Muscle layer of duodenum (tissue), 2 donors: ENCODE data around the gene HUNK.
A peak's percentile ranks its signal among the peaks of the same experiment; 100 is the strongest.
"Not testable (repeated sequence)": the region's sequence is repeated elsewhere in the genome, so short reads cannot be mapped to it uniquely, and the experiment has no call there.

Experiments
- H3K27ac ChIP-seq: one replicate; pipeline ENCODE4 v1.7.0; 2013; ENCODE audit warnings: mild to moderate bottlenecking, low read length
- H3K27me3 ChIP-seq: one replicate; pipeline ENCODE4 v1.7.0; 2013; ENCODE audit warnings: low read depth, mild to moderate bottlenecking, control low read depth, low read length
- H3K36me3 ChIP-seq, 2 donors: one replicate each; pipeline ENCODE4 v1.7.0; 2013; ENCODE audit warnings: low read length in 2 of 2, control low read depth in 1 of 2, mild to moderate bottlenecking in 1 of 2; ENCODE audit not compliant: insufficient read depth in 2 of 2, control insufficient read depth in 1 of 2
- H3K4me1 ChIP-seq, 2 donors: one replicate each; pipeline ENCODE4 v1.7.0; 2013; ENCODE audit warnings: low read length in 2 of 2, mild to moderate bottlenecking in 2 of 2, control low read depth in 1 of 2, moderate library complexity in 1 of 2; ENCODE audit not compliant: insufficient read depth in 2 of 2, control insufficient read depth in 1 of 2
- H3K4me3 ChIP-seq, 2 donors: one replicate each; pipeline ENCODE4 v1.7.0; 2013; ENCODE audit warnings: low read length in 2 of 2, low read depth in 1 of 2, mild to moderate bottlenecking in 1 of 2
- H3K9me3 ChIP-seq, 2 donors: one replicate each; pipeline ENCODE4 v1.7.0; 2013; ENCODE audit warnings: low read length in 2 of 2, control low read depth in 1 of 2, mild to moderate bottlenecking in 1 of 2; ENCODE audit not compliant: control insufficient read depth in 1 of 2
- donor health status: healthy.

The HUNK gene

DNA sequence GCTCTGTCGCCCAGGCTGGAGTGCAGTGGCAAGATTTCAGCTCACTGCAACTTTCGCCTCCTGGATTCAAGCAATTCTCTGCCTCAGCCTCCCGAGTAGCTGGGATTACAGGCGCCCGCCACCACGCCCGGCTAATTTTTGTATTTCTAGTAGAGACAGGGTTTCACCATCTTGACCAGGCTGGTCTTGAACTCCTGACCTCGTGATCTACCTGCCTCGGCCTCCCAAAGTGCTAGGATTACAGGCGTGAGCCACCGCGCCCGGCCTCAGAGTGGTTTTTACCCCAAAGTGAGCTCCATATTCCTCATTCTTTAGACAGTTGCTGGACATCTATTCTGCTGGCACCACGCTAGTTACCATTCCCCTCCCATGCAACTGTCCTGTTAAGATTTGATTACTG, 1.4 kb upstream of the HUNK start:
- H3K36me3 ChIP-seq, H3K4me3 ChIP-seq, H3K27me3 ChIP-seq, H3K27ac ChIP-seq, H3K9me3 ChIP-seq: not testable (repeated sequence)
- peaks cover 0 to 23% of the 10 kb centered on the region in 2 donors for H3K4me1 ChIP-seq

DNA sequence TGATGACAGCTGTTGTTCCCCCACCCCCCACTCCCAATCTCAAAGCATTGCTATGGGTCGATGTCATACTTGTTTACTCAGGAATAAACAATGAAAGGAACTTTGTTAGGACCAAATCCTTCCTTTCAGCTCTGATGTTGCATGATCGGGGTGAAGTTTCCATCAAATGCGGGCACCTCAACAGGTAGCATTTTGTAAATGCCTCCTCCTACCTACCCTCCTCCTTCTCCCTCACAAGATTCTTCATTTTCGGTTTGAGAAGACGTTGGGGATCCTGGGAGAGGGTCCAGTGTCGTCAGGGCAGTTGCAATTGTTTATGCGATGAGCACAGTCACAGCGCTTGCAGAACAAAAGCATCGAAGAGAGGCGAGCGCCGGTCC, 758 bp upstream of the HUNK start:
- Histone ChIP-seq H3K27me3 (peaks cover 4% of the 10 kb centered on the region), H3K4me3 (peak overlapping the region; percentile 52 to 80), H3K36me3 (no peaks in the 10 kb centered on the region), H3K4me1 (peaks cover 0 to 22% of the 10 kb centered on the region in 2 donors), H3K9me3 (no peaks in the 10 kb centered on the region), H3K27ac (no peak overlapping the region)

DNA sequence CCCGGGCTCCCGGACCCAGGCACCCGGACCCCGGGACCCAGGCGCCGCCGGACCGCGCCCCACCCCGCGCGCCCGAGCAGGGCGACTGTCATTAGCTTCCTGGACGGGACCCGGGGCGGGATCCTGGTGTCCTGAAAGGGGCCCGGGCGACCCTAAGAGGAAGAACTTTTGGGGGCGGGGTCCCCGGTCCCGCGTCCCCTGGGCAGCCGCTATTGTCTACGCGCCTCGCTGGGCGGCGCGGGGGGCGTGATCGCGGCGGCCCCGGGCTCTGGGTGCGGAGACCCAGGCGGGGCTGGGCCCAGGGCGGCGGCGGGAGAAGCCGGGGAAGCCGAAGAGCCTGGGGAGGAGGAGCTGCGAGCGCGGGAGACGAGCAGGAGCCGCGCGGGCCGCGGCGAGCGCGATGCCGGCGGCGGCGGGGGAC, 465 bp downstream of the HUNK start:
- no peak overlapping the region for H3K27ac ChIP-seq
- H3K9me3 ChIP-seq, result no peaks in the 10 kb centered on the region
- peaks cover 4% of the 10 kb centered on the region for H3K27me3 ChIP-seq
- H3K4me3 ChIP-seq, result peak overlapping the region in 1 of 2 donors; percentile 80
- no peaks in the 10 kb centered on the region for H3K36me3 ChIP-seq
- peaks cover 0 to 22% of the 10 kb centered on the region in 2 donors for H3K4me1 ChIP-seq

DNA sequence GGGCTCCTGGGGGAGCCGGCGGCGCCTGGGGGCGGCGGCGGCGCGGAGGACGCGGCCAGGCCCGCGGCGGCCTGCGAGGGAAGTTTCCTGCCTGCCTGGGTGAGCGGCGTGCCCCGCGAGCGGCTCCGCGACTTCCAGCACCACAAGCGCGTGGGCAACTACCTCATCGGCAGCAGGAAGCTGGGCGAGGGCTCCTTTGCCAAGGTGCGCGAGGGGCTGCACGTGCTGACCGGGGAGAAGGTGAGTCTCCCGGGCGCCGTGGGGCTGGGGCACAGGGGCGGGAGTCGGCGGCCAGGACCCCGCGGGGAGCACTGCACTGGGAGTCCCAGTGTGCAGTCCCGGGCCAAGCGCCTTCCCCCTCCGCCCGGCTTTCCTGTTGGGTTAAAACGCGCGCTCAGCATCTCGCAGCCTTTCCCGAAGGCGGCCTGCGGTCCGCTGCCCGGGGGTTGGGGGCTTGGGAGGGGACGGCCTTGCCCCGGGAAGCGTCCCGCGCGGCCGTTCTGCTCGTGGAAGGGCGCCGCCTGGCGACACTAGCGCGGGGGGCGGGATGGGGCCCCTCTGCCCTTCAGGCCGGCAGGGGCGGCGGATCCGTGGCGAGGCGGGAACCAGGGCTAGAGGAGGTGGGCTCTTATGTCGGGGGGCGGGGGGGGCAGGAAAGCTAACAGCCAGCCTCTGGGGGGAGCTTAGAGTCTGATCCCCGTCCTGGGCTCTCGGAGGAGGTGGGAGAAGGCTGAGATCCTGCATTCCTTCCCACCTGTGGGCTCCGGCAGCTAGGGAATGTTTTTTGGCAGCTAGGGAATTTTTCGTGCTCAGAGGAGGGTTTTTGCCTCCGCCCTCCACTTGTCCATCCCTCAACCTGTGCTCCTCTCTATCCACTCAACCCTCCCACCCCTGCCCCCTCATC, 1.1 kb downstream of the HUNK start:
- Histone ChIP-seq H3K4me3 (peak overlapping the region; percentile 30 to 80), H3K27ac (no peak overlapping the region), H3K36me3 (no peaks in the 10 kb centered on the region), H3K27me3 (peaks cover 4% of the 10 kb centered on the region), H3K4me1 (peaks cover 0 to 22% of the 10 kb centered on the region in 2 donors), H3K9me3 (no peaks in the 10 kb centered on the region)

DNA sequence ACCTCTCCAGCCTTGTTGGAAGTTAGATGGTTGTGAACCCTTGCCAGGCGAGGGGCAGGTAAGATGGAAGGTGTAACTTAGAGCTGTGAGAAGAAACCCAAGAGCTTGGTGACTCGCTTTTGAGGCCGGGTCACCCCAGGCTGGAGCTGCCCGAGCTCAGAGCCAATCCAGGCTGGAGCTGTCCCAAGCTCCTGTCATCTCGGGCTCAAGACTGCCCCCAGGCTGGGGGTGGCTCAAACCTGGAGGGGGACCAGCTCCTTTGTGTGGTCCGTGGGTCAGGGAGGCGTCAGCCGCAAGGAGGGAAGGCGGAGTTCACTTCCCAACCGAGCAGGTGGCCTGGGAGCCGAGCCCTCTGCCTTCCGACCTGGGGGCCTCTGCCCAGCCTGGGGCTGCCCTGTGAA, 2.0 kb downstream of the HUNK start:
- Histone ChIP-seq H3K4me1 (peaks cover 0 to 22% of the 10 kb centered on the region in 2 donors), H3K27me3 (peaks cover 4% of the 10 kb centered on the region), H3K36me3 (no peaks in the 10 kb centered on the region), H3K9me3 (no peaks in the 10 kb centered on the region), H3K27ac (no peak overlapping the region), H3K4me3 (peak overlapping the region; percentile 30 to 80)

DNA sequence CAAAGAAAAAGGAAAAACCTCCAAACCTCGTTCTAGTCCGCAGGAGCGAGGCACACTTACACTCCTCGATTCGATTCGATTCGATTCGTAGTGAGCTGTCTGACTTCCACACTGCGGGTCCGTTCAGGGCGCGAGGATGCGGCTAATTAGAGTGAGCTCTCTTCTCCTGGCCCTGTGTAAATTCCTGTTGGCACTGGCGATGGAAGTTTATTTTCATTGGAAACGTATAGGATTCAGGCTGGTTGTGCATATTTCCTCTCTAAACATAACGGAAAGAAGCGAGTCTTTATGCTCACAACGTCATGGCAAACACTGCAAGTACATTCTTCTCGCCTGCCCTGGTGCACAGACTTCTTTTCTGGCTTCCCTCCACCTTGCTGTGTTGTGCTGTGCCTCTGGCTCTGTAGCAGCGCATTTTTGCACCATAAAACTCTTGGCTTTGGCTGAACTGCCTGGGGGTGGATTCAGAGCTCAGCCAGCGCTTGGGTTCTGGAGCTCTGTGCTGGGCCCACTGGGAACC, 2.7 kb downstream of the HUNK start:
- Histone ChIP-seq H3K9me3 (no peaks in the 10 kb centered on the region), H3K4me3 (peak overlapping the region in 1 of 2 donors; percentile 80), H3K36me3 (no peaks in the 10 kb centered on the region), H3K27ac (no peak overlapping the region), H3K27me3 (peaks cover 4% of the 10 kb centered on the region), H3K4me1 (peaks cover 0 to 22% of the 10 kb centered on the region in 2 donors)

DNA sequence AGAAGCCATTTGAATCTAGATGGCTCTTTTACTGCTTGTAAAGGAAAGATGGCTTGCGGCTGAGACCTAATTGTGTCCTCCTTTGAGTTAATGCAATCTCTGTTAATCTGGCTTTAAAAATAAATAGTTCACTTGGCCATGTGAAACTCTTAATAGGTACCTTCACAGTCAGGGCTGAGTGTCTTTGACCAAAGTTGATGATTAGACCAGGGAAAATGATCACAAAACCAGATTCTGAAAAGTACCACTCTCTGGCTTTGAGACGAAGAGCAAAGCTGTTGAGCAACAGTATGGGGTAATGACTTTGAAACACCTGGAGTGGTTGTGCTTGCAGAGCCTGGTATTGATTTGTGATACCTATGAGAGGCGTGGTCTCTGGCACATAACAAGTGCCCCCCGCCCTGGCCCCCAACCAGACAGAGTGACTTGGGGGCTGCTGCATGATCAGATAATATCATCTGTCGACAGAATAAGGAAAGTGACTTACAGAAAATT, 4.7 kb downstream of the HUNK start:
- Histone ChIP-seq H3K36me3 (no peaks in the 10 kb centered on the region), H3K27ac (no peak overlapping the region), H3K9me3 (no peaks in the 10 kb centered on the region)

DNA sequence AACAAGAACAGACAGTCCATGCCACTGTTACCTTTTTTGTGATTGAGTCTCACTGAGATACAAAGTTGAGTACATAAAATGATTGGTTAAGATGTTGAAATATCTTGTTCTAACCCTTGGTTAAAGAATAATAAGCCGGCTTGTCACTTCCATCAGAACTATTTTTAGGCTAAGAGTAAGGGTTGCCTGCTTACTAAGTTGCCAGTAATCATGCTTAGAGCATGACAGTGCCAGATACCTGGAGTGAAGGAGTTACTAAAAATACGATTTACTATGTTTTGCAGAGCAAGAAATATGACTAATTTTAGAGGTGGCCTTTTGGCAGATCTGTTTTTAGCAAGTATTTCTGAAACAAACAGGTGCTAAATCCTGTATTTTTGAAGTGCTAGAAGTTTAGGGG, 6.0 kb downstream of the HUNK start:
- Histone ChIP-seq H3K27ac (no peak overlapping the region), H3K4me1 (peaks cover 0 to 5% of the 10 kb centered on the region in 2 donors)

More for the DNA sequence above, 4.7 kb downstream of the HUNK start:
- H3K27me3 ChIP-seq, result peaks cover 4% of the 10 kb centered on the region
- H3K4me3 ChIP-seq, result no peak overlapping the region
- H3K4me1 ChIP-seq, result peaks cover 0 to 9% of the 10 kb centered on the region in 2 donors

DNA sequence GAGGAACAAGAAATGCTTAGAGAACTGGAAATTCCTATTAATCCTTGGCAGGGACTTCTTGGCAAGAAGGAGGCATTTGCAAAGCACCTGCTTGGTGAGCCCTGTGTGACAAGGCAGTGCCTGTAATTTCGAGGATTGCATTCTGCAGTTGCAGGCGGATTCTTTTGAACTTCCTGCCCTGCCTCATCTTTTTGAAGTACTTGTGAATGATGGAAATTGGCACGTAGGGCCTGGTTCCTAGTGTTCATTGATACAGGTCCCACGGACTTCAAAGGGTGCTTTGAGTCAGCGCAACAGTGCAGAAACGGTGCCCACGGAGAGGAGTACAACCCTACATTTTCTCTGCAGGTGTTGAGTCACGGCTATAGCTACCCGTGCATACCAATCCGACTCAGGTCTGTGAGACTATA, 6.4 kb downstream of the HUNK start:
- Histone ChIP-seq H3K36me3 (no peaks in the 10 kb centered on the region), H3K4me3 (no peak overlapping the region), H3K9me3 (no peaks in the 10 kb centered on the region), H3K27me3 (peaks cover 4% of the 10 kb centered on the region), H3K27ac (no peak overlapping the region), H3K4me1 (peaks cover 0 to 5% of the 10 kb centered on the region in 2 donors)

More for the DNA sequence above, 6.0 kb downstream of the HUNK start:
- Histone ChIP-seq H3K27me3 (peaks cover 4% of the 10 kb centered on the region), H3K4me3 (no peak overlapping the region), H3K9me3 (no peaks in the 10 kb centered on the region), H3K36me3 (no peaks in the 10 kb centered on the region)

DNA sequence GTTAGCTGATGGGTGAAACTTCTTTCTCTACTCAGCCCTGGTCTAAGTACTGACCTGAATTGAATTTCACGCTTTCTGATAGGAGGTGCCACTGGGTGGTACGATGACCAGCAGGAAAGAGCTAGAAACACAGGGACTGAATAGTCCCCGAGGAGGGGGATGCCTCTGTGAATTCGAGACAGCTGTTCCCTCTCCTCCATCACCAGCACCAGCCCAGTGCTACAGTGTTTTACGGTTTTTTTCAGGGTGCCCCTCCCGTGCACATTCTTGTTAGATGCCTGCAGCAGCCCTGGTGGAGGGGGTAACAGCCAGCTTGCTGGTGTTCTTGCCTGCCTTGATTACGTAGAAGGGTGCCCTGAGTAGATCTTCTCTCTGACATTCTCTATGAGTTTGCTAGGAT, 7.1 kb downstream of the HUNK start:
- Histone ChIP-seq H3K36me3 (no peaks in the 10 kb centered on the region), H3K4me3 (no peak overlapping the region), H3K9me3 (no peaks in the 10 kb centered on the region), H3K4me1 (peaks cover 0 to 1% of the 10 kb centered on the region in 2 donors), H3K27ac (no peak overlapping the region), H3K27me3 (peaks cover 4% of the 10 kb centered on the region)

DNA sequence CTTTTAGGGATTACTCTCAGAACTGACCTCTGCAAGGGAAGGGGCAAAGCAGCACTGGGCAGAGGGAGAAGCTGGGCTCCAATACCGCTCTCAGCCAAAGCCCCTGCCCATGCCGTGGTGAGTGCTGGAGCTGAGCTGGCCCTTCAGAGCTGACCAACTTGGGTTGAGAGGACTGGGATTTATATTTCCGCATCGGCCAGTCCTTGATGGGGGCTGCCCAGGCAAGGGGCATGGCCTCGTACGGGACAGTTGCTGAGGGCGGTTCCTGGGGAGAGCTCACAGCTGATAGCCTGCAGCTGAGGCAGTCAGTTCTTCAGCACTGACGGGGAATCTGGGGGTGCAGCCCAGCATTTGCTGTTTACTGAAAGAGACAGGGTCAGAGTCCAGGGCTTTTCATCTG, 8.0 kb downstream of the HUNK start:
- Histone ChIP-seq H3K36me3 (no peaks in the 10 kb centered on the region), H3K4me1 (no peaks in the 10 kb centered on the region), H3K27me3 (peaks cover 1% of the 10 kb centered on the region), H3K27ac (no peak overlapping the region), H3K4me3 (no peak overlapping the region), H3K9me3 (no peaks in the 10 kb centered on the region)
